ENCODE results near the gene MCU. TPM values are rescaled to one million over a fixed set of nuclear protein-coding genes. Genes with fewer than 3 reads are reported as not detected.

Gene MCU
- total RNA-seq, 2 donors from 2014 or later, result 15.0 to 24.6 TPM

DNA sequence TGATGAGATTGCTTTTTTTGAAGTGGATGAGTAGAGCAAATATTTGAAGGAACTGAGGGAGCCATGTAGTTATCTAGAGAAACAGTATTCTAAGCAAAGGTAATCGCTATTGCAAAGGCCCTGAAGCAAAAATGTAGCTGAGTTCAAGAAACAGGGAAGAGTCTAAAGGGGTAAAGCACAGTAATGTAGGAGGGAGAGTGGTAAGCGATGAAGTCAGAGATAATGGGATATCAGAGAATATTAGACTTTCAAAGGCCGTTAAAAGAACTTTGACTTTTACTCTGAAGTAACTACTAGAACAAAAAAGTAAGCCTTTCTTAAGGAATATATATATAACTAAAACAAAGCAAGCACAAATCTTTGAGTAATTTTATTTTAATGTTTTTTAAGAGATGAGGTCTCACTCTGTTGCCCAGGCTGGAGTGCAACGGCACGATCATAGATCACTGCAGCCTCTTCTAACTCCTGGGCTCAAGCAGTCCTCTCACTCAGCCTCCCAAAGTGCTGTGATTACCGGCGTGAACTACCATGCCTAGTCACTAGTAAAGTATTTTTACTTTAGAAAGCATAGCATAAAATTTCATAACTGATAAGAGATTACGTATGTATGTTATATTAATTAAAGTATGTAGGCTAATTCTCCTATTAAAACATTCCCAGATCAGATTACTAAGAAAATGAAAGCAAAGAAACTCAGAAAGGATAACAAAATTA is 139.9 kb downstream of the MCU start:
- H3K27ac ChIP-seq, result no peak overlapping the region
- DNase-seq (ENCODE audit: low spot score), result no peak
- no peaks in the 10 kb centered on the region for H3K36me3 ChIP-seq
- ATAC-seq (ENCODE audit: insufficient number of reproducible peaks, low FRiP score, low read depth), result no peak
- H3K4me3 ChIP-seq, result peak overlapping the region; percentile 56
- TF ChIP-seq CTCF (IDR thresholded peaks at IDR 0.05), result no peak
- peaks cover 13 to 21% of the 10 kb centered on the region in 2 donors for H3K4me1 ChIP-seq (ENCODE audit: control insufficient read depth in 1 of 2, low read depth in 2 of 2)
- H3K9me3 ChIP-seq, result no peaks in the 10 kb centered on the region
- H3K27me3 ChIP-seq (replicated peaks; ENCODE audit: insufficient read depth), result no peaks in the 10 kb centered on the region

DNA sequence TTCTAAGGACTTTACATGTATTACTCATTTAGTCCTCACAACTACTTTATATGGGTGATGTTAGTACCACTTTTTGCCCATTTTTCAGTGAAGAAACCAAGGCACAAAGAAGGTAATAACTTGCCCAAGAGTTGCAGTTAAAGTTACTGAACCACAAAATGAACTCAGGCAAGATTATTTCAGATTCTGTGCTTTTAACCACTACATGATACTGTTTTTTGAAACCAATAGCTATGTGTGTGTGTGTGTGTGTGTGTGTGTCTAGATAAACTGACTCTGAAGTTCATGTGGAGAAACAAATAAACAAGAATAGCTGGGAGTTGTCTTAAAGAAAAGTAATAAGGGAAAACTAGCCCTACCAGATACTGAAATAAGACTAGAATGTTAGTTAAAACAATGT is 140.8 kb downstream of the MCU start:
- no peak for DNase-seq (ENCODE audit: low spot score)
- H3K36me3 ChIP-seq, result no peaks in the 10 kb centered on the region
- H3K9me3 ChIP-seq, result no peaks in the 10 kb centered on the region
- ATAC-seq (ENCODE audit: insufficient number of reproducible peaks, low FRiP score, low read depth), result no peak
- TF ChIP-seq CTCF (IDR thresholded peaks at IDR 0.05), result no peak
- H3K4me3 ChIP-seq, result peak overlapping the region; percentile 56
- peaks cover 13 to 21% of the 10 kb centered on the region in 2 donors for H3K4me1 ChIP-seq (ENCODE audit: control insufficient read depth in 1 of 2, low read depth in 2 of 2)
- no peak overlapping the region for H3K27ac ChIP-seq
- H3K27me3 ChIP-seq (replicated peaks; ENCODE audit: insufficient read depth), result no peaks in the 10 kb centered on the region

- DNase-seq (ENCODE audit: low spot score) (no peak), ATAC-seq (ENCODE audit: insufficient number of reproducible peaks, low FRiP score, low read depth) (no peak)
- Histone ChIP-seq H3K4me3 (no peak overlapping the region), H3K36me3 (no peaks in the 10 kb centered on the region), H3K27ac (no peak overlapping the region), H3K27me3 (replicated peaks; ENCODE audit: insufficient read depth) (no peaks in the 10 kb centered on the region), H3K4me1 (ENCODE audit: control insufficient read depth in 1 of 2, low read depth in 2 of 2) (peaks cover 13 to 15% of the 10 kb centered on the region in 2 donors), H3K9me3 (no peaks in the 10 kb centered on the region)
- TF ChIP-seq CTCF (IDR thresholded peaks at IDR 0.05), result peak; percentile 61
Observed at GRCh38 chr10:72834183-72834825, 142.4 kb downstream of the MCU start.

GRCh38 chr10:72840319-72840718 is 148.4 kb downstream of the MCU start:
- no peaks in the 10 kb centered on the region for H3K27me3 ChIP-seq (replicated peaks; ENCODE audit: insufficient read depth)
- no peak for DNase-seq (ENCODE audit: low spot score)
- no peaks in the 10 kb centered on the region for H3K36me3 ChIP-seq
- no peak overlapping the region for H3K27ac ChIP-seq
- no peak for TF ChIP-seq CTCF (IDR thresholded peaks at IDR 0.05)
- no peak overlapping the region for H3K4me3 ChIP-seq
- peaks cover 0 to 4% of the 10 kb centered on the region in 2 donors for H3K4me1 ChIP-seq (ENCODE audit: control insufficient read depth in 1 of 2, low read depth in 2 of 2)
- no peak for ATAC-seq (ENCODE audit: insufficient number of reproducible peaks, low FRiP score, low read depth)
- H3K9me3 ChIP-seq, result no peaks in the 10 kb centered on the region

GRCh38 chr10:72841487-72841886 is 149.5 kb downstream of the MCU start:
- Histone ChIP-seq H3K9me3 (no peaks in the 10 kb centered on the region), H3K4me1 (ENCODE audit: control insufficient read depth in 1 of 2, low read depth in 2 of 2) (peaks cover 0 to 4% of the 10 kb centered on the region in 2 donors), H3K27ac (no peak overlapping the region), H3K36me3 (no peaks in the 10 kb centered on the region), H3K4me3 (no peak overlapping the region), H3K27me3 (replicated peaks; ENCODE audit: insufficient read depth) (no peaks in the 10 kb centered on the region)
- no peak for TF ChIP-seq CTCF (IDR thresholded peaks at IDR 0.05)
- DNase-seq (ENCODE audit: low spot score) (no peak), ATAC-seq (ENCODE audit: insufficient number of reproducible peaks, low FRiP score, low read depth) (no peak)

All from thoracic aorta (tissue), 2 donors.